Endodermal cell (in vitro differentiated cells): Measurements from ENCODE around the gene EDEM2. TPM values are rescaled to one million over a fixed set of nuclear protein-coding genes. Genes with fewer than 3 reads are reported as not detected.

Source experiments
- DNase-seq: peaks from one replicate; pipeline ENCODE4 v3.0.0-alpha.2; 2017
- H3K27ac ChIP-seq: 2 replicates; pipeline ENCODE4 v1.5.1; 2013; ENCODE audit warnings: mild to moderate bottlenecking, low read depth, low read length, moderate library complexity
- H3K27me3 ChIP-seq: 2 replicates; pipeline ENCODE4 v1.6.1; 2013; ENCODE audit warnings: mild to moderate bottlenecking, low read length, moderate library complexity; ENCODE audit not compliant: insufficient read depth, control insufficient read depth, poor library complexity, severe bottlenecking
- H3K36me3 ChIP-seq: 2 replicates; pipeline ENCODE4 v1.7.0; 2013; ENCODE audit warnings: mild to moderate bottlenecking, low read length, moderate library complexity; ENCODE audit not compliant: control insufficient read depth, insufficient read depth
- H3K4me1 ChIP-seq: one replicate; pipeline ENCODE4 v1.7.0; 2013; ENCODE audit warnings: low read length; ENCODE audit not compliant: control insufficient read depth, insufficient read depth
- H3K4me3 ChIP-seq: 2 replicates; pipeline ENCODE4 v1.5.1; 2013; ENCODE audit warnings: mild to moderate bottlenecking, low read length, moderate library complexity
- H3K9ac ChIP-seq: 2 replicates; pipeline ENCODE4 v1.6.1; 2013; ENCODE audit warnings: mild to moderate bottlenecking, low read length, moderate library complexity; ENCODE audit not compliant: poor library complexity, severe bottlenecking; ENCODE audit errors: extremely low read depth
- H3K9me3 ChIP-seq: 2 replicates; pipeline ENCODE4 v1.6.1; 2013; ENCODE audit warnings: mild to moderate bottlenecking, low read length, moderate library complexity; ENCODE audit not compliant: control insufficient read depth
- H3K27ac Mint-ChIP-seq: 2 replicates; pipeline ENCODE4 v1.8.0; 2020; ENCODE audit warnings: mixed read lengths
- H3K27me3 Mint-ChIP-seq: 2 replicates; pipeline ENCODE4 v1.8.0; 2021; ENCODE audit warnings: mild to moderate bottlenecking, mixed read lengths; ENCODE audit not compliant: insufficient read depth
- H3K36me3 Mint-ChIP-seq: 2 replicates; pipeline ENCODE4 v1.8.0; 2020; ENCODE audit warnings: low read depth, mixed read lengths
- H3K4me1 Mint-ChIP-seq: 2 replicates; pipeline ENCODE4 v1.8.0; 2020; ENCODE audit warnings: mixed read lengths
- H3K4me3 Mint-ChIP-seq: 2 replicates; pipeline ENCODE4 v1.8.0; 2020; ENCODE audit warnings: mild to moderate bottlenecking, moderate library complexity, mixed read lengths
- H3K9me3 Mint-ChIP-seq: 2 replicates; pipeline ENCODE4 v1.8.0; 2020; ENCODE audit warnings: mild to moderate bottlenecking, mixed read lengths
- WGBS, 2 experiments: methylation state at CpG; one replicate each; pipeline versions ENCODE4 v1.1.5 to v1.1.7; 2013; ENCODE audit warnings: missing lambda C conversion rate in 2 of 2, mixed read lengths in 1 of 2; ENCODE audit not compliant: insufficient coverage in 1 of 2, insufficient read length in 1 of 2; 5-methylcytosine and 5-hydroxymethylcytosine counted together
- total RNA-seq, 2 donors: library from RNA; stranded (reverse); fragmentation: NEBNext Ultra II Directional in 1 of 2; extraction: Animal tissue kit (Norgen Biotek cat#: 25700) in 1 of 2; gene quantifications; 2 replicates in 1 of 2; 3 replicates in 1 of 2; pipeline ENCODE4 v1.2.1, GENCODE V29; 2021
- TF ChIP-seq, protein P1 (sequence below): fragments of 200-600 bp; sonication (generic); conservative IDR thresholded peaks from 2 replicates; pipeline ENCODE4 v1.5.0; 2021; ENCODE audit warnings: antibody characterized with exemption, mild to moderate bottlenecking

Gene EDEM2
- total RNA-seq, 2 donors from 2014 or later, result 21.4 to 32.2 TPM

DNA sequence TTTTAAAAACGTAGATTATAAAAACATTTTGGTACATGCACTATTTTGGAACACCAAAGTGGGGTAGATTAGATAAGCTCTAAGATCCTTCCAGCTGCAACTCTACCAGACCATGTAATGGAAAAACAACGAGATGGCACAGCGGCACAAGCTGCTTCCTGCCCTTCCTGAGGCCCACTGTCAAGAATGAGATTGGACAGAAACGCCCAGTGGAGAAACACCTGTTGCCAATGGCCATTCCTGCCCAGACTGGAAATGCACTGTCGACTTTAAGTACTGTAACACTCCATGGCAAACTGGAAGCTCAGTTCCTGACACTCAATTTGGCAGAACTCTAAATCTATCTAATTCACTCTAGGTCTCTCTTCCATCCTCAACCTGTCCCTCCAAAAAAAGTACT, 21.4 kb downstream of the EDEM2 start:
- H3K27me3 Mint-ChIP-seq, result no peaks in the 10 kb centered on the region
- Histone ChIP-seq H3K27ac (no peak overlapping the region), H3K36me3 (peaks cover 52% of the 10 kb centered on the region)

DNA sequence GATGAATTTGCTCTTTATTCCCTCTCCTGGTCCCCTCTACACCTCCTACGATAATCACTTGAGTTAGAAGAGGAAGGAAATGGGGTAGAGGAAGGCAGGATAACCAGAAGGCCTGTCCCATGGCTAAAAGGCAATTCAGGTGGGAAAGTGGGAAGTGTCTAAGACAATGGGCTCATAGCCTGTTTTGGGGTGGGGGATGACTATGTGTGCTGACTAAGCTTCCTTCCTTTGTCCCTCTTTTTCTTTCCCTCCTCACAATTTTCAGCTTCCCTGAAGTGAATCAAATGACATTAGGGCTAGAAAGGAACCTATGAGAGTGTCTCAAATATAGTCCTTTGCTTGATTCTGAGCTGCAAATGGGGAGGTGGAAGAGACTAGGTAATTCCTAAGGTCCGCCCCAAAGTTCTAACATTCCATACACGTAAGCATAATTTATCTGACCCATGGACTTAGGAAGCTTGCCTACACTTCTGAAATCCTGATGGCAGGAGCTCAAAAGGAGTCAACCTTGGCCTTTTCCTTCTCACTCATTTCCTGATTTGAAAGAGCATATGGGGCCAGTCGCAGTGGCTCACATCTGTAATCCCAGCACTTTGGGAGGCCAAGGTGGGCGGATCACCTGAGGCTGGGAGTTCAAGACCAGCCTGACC, 24.3 kb downstream of the EDEM2 start:
- Mint-ChIP-seq H3K4me3 (no peak overlapping the region), H3K9me3 (no peaks in the 10 kb centered on the region), H3K27me3 (no peaks in the 10 kb centered on the region), H3K4me1 (no peaks in the 10 kb centered on the region), H3K27ac (no peak overlapping the region), H3K36me3 (peaks cover 81% of the 10 kb centered on the region)
- Histone ChIP-seq H3K36me3 (peaks cover 58% of the 10 kb centered on the region), H3K4me1 (no peaks in the 10 kb centered on the region), H3K4me3 (no peak overlapping the region), H3K27me3 (no peaks in the 10 kb centered on the region), H3K9ac (no peak overlapping the region), H3K27ac (no peak overlapping the region), H3K9me3 (no peaks in the 10 kb centered on the region)
- TF ChIP-seq, protein P1, sequence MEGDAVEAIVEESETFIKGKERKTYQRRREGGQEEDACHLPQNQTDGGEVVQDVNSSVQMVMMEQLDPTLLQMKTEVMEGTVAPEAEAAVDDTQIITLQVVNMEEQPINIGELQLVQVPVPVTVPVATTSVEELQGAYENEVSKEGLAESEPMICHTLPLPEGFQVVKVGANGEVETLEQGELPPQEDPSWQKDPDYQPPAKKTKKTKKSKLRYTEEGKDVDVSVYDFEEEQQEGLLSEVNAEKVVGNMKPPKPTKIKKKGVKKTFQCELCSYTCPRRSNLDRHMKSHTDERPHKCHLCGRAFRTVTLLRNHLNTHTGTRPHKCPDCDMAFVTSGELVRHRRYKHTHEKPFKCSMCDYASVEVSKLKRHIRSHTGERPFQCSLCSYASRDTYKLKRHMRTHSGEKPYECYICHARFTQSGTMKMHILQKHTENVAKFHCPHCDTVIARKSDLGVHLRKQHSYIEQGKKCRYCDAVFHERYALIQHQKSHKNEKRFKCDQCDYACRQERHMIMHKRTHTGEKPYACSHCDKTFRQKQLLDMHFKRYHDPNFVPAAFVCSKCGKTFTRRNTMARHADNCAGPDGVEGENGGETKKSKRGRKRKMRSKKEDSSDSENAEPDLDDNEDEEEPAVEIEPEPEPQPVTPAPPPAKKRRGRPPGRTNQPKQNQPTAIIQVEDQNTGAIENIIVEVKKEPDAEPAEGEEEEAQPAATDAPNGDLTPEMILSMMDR, result no peak
- no peak for DNase-seq
- WGBS, 2 experiments, result 83 to 94% methylated on average over 2 to 5 of the region's 5 CpGs

More for the DNA sequence above, 21.4 kb downstream of the EDEM2 start:
- no peaks in the 10 kb centered on the region for H3K4me1 Mint-ChIP-seq
- H3K27ac Mint-ChIP-seq, result no peak overlapping the region
- Histone ChIP-seq H3K4me3 (no peak overlapping the region), H3K27me3 (no peaks in the 10 kb centered on the region), H3K4me1 (no peaks in the 10 kb centered on the region), H3K9ac (no peak overlapping the region), H3K9me3 (no peaks in the 10 kb centered on the region)
- H3K9me3 Mint-ChIP-seq, result no peaks in the 10 kb centered on the region
- 94 to 98% methylated on average over 4 to 5 of the region's 5 CpGs for WGBS, 2 experiments
- H3K4me3 Mint-ChIP-seq, result no peak overlapping the region
- TF ChIP-seq, protein P1, result no peak
- DNase-seq, result no peak
- peaks cover 67% of the 10 kb centered on the region for H3K36me3 Mint-ChIP-seq

DNA sequence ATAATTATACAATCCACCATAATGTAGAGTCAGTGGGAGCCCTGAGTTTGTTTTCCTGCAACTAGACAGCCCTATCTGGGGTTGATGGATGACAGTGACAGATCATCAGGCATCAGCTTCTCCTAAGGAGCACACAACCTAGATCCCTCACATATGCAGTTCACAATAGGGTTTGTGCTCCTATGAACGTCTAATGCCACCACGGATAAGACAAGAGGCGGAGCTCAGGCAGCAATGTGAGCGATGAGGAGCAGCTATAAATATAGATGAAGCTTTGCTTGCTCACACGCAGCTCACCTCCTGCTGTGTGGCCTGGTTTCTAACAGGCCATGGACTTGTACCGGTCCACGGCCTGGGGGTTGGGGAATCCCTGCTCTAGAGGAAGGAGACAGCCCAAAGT, 25.9 kb downstream of the EDEM2 start:
- H3K36me3 Mint-ChIP-seq, result peaks cover 80% of the 10 kb centered on the region
- DNase-seq, result no peak
- Histone ChIP-seq H3K9me3 (no peaks in the 10 kb centered on the region), H3K27ac (no peak overlapping the region), H3K4me1 (no peaks in the 10 kb centered on the region), H3K27me3 (no peaks in the 10 kb centered on the region), H3K36me3 (peaks cover 55% of the 10 kb centered on the region), H3K9ac (no peak overlapping the region), H3K4me3 (no peak overlapping the region)
- WGBS, 2 experiments, result 93 to 95% methylated on average over 6 to 7 of the region's 7 CpGs
- no peak overlapping the region for H3K4me3 Mint-ChIP-seq
- H3K27ac Mint-ChIP-seq, result no peak overlapping the region
- H3K27me3 Mint-ChIP-seq, result no peaks in the 10 kb centered on the region
- TF ChIP-seq, protein P1, result no peak
- no peaks in the 10 kb centered on the region for H3K4me1 Mint-ChIP-seq
- H3K9me3 Mint-ChIP-seq, result no peaks in the 10 kb centered on the region
